ENCODE measurements around the gene WASHC4. TPM values are rescaled to one million over a fixed set of nuclear protein-coding genes. Genes with fewer than 3 reads are reported as not detected.

Gene WASHC4, protein sequence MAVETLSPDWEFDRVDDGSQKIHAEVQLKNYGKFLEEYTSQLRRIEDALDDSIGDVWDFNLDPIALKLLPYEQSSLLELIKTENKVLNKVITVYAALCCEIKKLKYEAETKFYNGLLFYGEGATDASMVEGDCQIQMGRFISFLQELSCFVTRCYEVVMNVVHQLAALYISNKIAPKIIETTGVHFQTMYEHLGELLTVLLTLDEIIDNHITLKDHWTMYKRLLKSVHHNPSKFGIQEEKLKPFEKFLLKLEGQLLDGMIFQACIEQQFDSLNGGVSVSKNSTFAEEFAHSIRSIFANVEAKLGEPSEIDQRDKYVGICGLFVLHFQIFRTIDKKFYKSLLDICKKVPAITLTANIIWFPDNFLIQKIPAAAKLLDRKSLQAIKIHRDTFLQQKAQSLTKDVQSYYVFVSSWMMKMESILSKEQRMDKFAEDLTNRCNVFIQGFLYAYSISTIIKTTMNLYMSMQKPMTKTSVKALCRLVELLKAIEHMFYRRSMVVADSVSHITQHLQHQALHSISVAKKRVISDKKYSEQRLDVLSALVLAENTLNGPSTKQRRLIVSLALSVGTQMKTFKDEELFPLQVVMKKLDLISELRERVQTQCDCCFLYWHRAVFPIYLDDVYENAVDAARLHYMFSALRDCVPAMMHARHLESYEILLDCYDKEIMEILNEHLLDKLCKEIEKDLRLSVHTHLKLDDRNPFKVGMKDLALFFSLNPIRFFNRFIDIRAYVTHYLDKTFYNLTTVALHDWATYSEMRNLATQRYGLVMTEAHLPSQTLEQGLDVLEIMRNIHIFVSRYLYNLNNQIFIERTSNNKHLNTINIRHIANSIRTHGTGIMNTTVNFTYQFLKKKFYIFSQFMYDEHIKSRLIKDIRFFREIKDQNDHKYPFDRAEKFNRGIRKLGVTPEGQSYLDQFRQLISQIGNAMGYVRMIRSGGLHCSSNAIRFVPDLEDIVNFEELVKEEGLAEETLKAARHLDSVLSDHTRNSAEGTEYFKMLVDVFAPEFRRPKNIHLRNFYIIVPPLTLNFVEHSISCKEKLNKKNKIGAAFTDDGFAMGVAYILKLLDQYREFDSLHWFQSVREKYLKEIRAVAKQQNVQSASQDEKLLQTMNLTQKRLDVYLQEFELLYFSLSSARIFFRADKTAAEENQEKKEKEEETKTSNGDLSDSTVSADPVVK
- 107 and 169 TPM in 2 replicates for total RNA-seq

DNA sequence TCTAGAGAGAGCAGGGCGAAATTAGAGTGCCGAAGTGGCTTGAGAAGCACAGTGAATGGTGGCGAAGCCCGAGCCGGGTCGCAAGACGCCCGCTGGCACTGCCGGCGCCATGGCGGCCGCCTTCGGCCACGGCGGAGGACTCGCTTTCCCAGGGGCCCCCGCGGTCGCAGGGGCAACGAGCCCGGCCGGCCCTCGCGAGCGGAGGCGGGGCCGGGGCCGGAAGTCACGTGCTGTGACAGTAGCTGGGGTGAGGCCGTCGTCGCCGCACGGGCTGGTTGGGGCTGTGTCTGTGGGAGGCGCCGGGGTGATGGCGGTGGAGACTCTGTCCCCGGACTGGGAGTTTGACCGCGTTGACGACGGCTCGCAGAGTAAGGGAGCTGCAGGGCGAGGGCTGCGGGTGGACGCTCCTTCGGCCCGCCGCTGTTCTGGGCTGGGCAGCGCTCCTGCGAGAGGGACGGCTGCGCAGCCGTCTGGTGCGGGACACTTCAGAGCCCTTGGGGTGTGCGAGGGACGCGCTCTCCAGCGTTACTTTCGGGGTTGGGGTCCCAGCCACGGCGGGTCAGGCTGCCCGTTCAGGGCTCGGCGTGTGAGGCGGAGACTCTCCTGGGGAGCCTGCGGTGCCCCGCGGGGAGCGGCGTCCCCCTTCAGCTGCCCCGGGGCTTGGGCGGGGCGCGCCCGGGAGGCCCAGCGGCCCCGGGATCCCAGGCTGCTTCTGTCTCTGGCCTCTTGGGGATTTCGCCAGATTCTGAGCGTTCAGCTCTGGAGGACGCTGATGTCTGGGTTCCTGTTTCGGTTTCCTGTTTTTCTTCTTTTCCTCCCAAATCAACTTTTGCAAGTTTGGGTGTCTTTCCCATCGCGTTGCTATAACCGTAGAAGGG lies at the start of gene WASHC4:
Gene WASHC4, plus strand, starts transcription at position 238 of the 878 bp plus-strand sequence. Its CDS starts 70 bp downstream, at position 308.
- DNase-seq (ENCODE audit: low read depth), result peak; percentile 68

- peak; percentile 16 for DNase-seq (ENCODE audit: low read depth)
Observed at GRCh38 chr12:105060715-105061378, 46.7 kb upstream of the WASHC4 start.

- no peak for DNase-seq (ENCODE audit: low read depth)
Observed at GRCh38 chr12:105064564-105065178, 42.9 kb upstream of the WASHC4 start.

DNA sequence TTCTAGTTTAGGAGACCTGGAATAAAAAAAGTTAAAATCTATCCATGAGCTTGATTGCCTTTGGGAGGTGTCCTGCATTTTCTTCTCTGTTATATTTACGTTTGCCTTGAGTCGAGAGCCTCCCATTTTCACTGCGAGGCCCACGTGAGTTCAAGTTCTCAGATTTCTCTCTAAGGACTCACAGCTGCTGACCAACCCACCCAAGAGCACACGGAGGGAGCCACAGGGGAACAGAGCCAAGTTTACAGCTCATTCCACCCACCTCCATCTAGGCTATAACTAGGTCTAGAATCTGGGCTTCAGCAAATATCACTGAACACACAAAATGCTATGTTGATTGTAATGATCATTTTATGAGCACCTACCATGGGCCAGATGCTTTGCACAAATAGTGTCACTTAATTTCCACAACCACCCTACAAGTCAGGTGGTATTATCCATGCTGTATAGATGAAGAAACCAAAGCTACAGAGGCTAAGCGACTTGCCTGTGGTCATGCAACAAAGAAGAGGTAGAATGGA lies 40.0 kb upstream of the WASHC4 start:
- DNase-seq (ENCODE audit: low read depth), result no peak

DNA sequence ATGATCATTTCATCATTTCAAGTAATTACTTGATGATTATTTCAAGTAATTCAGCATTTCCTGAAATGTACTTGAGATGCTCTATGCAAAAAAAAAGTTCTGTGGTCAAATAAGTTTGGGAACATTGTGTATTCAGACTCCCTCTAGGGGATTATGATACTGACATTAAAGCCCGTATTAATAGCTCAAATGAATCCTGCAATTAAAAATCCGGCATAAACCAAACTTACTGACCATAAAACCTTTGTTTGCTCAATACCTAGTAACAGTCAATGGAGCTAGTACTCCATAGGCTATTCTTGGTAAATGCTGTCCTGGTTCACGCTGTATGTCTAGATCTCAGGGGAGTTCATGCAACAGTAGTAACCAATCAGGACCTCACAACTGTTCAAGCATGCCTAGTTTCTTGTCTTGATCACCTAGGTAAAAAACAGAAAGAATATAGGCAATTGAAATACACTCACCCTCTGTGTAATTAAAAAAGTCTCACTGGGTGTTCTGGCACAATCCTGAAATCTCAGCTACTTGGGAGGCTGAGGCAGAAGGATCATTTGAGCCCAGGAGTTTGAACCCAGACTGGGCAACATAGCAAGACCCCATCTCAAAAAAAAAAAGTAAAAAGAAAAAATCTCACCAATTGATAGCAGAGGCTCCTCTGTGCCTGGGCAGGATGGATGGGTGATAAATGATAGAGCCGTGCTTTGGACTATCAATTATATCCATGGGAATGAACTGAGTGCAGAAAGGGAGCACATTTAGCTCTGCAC lies 37.4 kb upstream of the WASHC4 start:
- no peak for DNase-seq (ENCODE audit: low read depth)

DNA sequence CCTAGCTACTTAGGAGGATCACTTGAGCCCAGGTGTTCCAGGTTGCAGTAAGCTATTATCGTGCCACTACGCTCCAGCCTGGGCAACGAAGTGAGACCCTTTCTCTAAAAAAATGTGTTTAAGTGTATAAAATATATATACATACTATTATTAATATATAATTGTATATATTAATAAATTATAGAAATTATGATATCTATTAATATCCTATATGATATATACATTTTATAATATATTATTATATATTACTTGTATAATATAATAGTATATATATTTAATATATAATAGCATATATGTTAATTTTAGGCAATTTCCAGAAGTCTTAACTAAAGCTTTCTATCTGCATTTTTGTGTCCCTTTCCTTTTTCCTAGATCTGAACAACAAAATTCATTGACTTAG lies 35.5 kb upstream of the WASHC4 start:
- DNase-seq (ENCODE audit: low read depth), result no peak

- DNase-seq (ENCODE audit: low read depth), result no peak
Observed at GRCh38 chr12:105072888-105073488, 34.5 kb upstream of the WASHC4 start.

- DNase-seq (ENCODE audit: low read depth), result peak; percentile 34
Observed at GRCh38 chr12:105076098-105076497, 31.4 kb upstream of the WASHC4 start.

DNA sequence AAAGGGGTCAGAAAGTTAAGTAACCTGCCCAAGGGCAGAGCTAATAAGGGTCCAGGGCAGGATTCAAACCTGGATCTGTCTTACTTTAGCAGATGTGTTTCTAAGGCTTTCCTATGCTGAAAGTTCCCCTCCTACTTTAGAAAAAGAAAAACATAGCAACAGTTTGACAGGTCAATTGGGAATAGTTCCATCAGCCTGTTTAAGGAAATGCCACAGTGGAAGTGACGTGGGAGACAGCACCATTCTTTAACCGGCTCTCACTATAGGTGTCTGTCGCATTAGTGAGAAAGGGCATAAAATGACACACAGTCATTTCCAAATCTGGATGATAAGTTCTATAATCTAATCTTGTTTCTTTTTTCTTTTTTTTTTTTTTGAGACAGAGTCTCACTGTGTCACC lies 30.6 kb upstream of the WASHC4 start:
- DNase-seq (ENCODE audit: low read depth), result no peak

DNA sequence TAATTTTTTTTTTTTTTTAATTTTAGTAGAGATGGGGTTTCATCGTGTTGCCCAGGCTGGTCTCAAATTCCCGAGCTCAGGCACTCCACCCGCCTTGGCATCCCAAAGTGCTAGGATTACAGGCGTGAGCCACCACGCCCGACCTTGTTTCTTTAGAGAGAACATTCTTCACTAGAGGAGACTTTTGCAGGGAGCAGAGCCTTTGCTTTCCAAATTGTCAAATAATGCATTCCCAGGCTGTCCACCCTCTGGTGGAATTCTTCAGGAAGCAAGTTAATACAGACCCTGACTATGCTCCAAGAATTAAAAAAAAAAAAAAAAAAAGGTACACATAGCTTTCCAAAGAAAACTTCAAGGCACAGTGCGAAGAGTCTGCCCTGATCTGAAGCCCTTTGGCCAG lies 30.1 kb upstream of the WASHC4 start:
- DNase-seq (ENCODE audit: low read depth), result no peak

- peak; percentile 6 for DNase-seq (ENCODE audit: low read depth)
Observed at GRCh38 chr12:105078712-105079570, 28.6 kb upstream of the WASHC4 start.

DNA sequence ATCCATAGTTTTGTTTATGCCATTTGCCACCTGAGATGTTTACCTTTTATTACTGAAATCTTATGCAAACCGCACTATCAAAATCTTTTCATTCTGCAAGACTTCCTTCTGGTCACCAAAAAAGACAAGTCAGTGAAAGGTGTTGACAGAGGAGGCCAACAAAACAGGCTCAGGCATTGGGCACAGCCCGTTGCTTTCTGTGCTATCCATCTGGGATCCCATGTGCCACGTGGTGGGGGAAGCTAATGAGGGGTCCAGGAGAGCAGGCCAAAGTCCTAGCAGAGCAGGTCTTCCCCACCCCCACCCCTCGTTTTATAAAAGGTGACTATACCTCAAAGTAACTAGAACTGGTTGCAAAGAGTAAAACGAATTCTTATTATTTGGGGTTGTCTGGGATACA lies 24.5 kb upstream of the WASHC4 start:
- no peak for DNase-seq (ENCODE audit: low read depth)

DNA sequence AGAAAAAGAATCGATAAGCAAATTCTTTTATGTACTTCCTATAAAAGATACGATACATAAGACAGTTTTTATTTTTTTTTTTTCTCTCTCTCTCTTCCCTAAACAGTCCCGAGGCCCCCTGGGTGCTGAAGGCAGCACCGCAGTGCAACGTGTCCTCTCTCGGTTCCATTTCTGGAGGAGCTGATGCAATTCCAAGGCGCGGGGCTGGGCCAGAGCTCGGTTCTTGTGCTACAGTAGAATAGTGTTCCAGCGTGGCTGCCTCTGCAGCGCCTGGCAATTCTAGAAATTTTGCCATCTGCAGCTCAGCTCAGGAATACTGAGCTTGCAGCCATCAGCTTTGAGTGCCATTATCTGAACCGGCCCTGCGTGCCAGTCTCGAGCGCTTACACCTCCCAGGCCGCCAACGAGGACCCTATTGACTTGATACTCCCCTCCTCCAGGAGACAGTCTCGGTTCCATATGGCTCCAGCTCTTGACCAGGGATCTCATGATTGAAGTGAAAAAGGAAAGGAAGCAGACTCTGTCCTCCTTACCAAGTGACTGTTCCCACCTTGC lies 23.9 kb upstream of the WASHC4 start:
- DNase-seq (ENCODE audit: low read depth), result no peak

GRCh38 chr12:105084251-105085250 lies 23.0 kb upstream of the WASHC4 start, which contains the start of gene ALDH1L2:
TSS of gene ALDH1L2 (minus strand) at chr12:105084458. CDS start at chr12:105084436, 22 bp downstream.
- peak; percentile 57 for DNase-seq (ENCODE audit: low read depth)

DNA sequence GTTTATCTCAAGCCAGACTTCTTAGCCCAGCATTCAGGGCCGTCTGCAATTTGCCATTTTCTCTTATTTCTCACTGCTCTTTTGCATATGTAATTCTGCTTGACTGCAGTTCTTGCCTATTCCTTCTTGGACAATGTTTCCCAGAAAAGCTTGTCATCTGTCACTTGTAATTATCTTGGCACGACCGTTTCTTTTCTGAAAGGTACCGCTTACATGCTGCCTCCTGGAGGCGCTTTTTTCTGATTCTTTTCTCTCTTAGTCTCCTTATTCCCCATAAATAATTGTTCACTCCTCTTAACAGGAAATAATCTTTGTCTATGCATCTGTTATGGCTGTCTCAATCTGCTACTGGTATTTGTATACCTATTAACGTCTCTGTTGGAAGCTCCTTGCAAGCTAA lies 22.0 kb upstream of the WASHC4 start:
- no peak for DNase-seq (ENCODE audit: low read depth)

DNA sequence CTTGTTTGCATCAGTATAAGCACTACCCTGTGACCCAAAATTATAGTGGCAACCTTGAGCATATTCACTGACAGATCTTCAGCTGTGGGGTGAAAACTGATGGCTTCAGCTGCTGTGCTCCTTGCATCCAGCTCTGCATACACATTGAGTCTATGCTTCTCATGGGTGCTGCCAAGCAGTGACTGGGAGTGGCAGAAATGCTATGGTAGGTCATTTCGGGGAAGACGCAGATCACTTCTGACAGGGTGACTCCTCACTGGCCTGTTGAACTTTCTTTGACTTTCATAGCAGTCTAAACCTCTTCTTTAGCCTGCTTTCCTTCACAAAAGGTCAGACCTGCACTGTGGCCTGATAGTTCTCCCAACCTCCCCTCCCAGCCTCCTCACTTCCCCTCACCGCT lies 17.7 kb upstream of the WASHC4 start:
- no peak for DNase-seq (ENCODE audit: low read depth)

Measured in renal cortical epithelial cell (primary cell).